Measurements from ENCODE around the gene AP2A2. TPM values are rescaled to one million over a fixed set of nuclear protein-coding genes. Genes with fewer than 3 reads are reported as not detected.

Gene AP2A2
- total and polyA plus RNA-seq, 2 of the 4 experiments (the other 2 are of a cell fraction): 19.9 to 49.0 TPM

DNA sequence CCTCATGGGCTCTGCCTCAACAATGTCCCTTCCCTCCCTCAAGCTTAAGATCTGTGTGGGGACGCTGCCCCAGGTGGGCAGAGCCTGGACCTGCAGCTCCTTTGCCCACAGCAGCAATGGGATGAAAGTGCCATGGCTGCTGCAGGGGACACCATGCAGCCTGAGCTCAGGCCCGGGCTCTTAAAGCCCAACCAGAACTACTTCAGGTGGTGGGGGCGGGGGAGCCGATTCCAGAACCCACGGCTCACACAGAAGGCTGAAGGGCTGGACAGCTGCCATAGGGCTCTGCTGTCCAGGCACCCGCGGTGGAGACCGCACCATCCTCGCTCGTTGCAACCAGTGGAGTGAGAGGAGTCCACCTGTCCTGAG, 27.5 kb upstream of the AP2A2 start:
- Histone ChIP-seq H3K4me1 (ENCODE audit: control insufficient read depth, insufficient read depth, low read length) (no peaks in the 10 kb centered on the region), H2AK9ac (replicated peaks; ENCODE audit: low read depth, low read length, poor library complexity) (peak overlapping the region; percentile 70), H3K79me1 (ENCODE audit: low read depth in 1 of 2, low read length in 2 of 2) (no peaks in the 10 kb centered on the region), H3K9me3 (ENCODE audit: control insufficient read depth, insufficient read depth, low read length) (no peaks in the 10 kb centered on the region), H2AFZ (replicated peaks; ENCODE audit: low read length, poor library complexity) (no peak overlapping the region), H2BK120ac (ENCODE audit: low read depth, low read length) (no peak overlapping the region), H3K23ac (ENCODE audit: low read depth, low read length) (no peak overlapping the region), H3K9ac (ENCODE audit: low read depth, low read length) (no peak overlapping the region), H3K18ac (ENCODE audit: low read depth, low read length) (no peak overlapping the region), H4K8ac (ENCODE audit: low read depth in 2 of 2, low read length in 2 of 2) (no peak overlapping the region), H3K56ac (ENCODE audit: extremely low read depth, insufficient read depth, low read length) (no peak overlapping the region), H3K14ac (replicated peaks; ENCODE audit: low read depth, low read length) (no peak overlapping the region), H2BK15ac (ENCODE audit: low read depth, low read length) (no peak overlapping the region), H3K4ac (ENCODE audit: low read depth, low read length) (no peak overlapping the region), H3K27me3 (ENCODE audit: control insufficient read depth, insufficient read depth, low read length) (no peaks in the 10 kb centered on the region), H4K20me1 (ENCODE audit: insufficient read depth, low read length) (peaks cover 9% of the 10 kb centered on the region; the same call in 1 of the 2 replicates), H4K91ac (ENCODE audit: insufficient read depth, low read depth, low read length) (no peak overlapping the region), H3K36me3 (ENCODE audit: control insufficient read depth, insufficient read depth, low read length) (peaks cover 39% of the 10 kb centered on the region), H3K4me3 (ENCODE audit: insufficient read depth, low read depth, low read length) (no peak overlapping the region), H2AK5ac (ENCODE audit: low read depth, low read length) (no peak overlapping the region), H3K27ac (ENCODE audit: insufficient read depth, low read length) (no peak overlapping the region), H4K5ac (ENCODE audit: low read depth, low read length) (no peak overlapping the region), H2BK5ac (ENCODE audit: low read depth, low read length, poor library complexity, severe bottlenecking) (no peak overlapping the region), H2BK20ac (ENCODE audit: low read depth, low read length) (no peak overlapping the region), H3K4me2 (ENCODE audit: low read depth, low read length) (no peak overlapping the region), H3K9me1 (ENCODE audit: insufficient read depth, low read length) (0 out of 2 replicates have a peak, but pooled peaks cover 4% of the 10 kb centered on the region)
- CTCF ChIA-PET: no interaction called here
- peak; percentile 11 for DNase-seq
- 86% methylated on average over 1 of the region's 10 CpGs; no CpG with 5 or more reads in 1 of the 2 experiments for WGBS, 2 experiments (ENCODE audit: extremely low coverage in 2 of 2, insufficient read length in 1 of 2)
- ATAC-seq (ENCODE audit: low read depth): peak; percentile 80
- intact Hi-C loops (cut with micrococcal nuclease) (no loop called here), dilution Hi-C loops (cut with HindIII; ENCODE audit: low sequenced_read_pairs, unreplicated experiment) (no loop called here), in situ Hi-C loops (cut with MboI; ENCODE audit: low sequenced_read_pairs) (no loop called here)
- TF ChIP-seq RCOR1 (IDR thresholded peaks at IDR 0.05; ENCODE audit: insufficient replicate concordance, low read length): no peak
- TF ChIP-seq POLR2A (IDR thresholded peaks at IDR 0.05; ENCODE audit: low read depth, low read length): no peak
- TF ChIP-seq MAFK (IDR thresholded peaks at IDR 0.05; ENCODE audit: low read depth, low read length): no peak
- TF ChIP-seq RAD21 (IDR thresholded peaks at IDR 0.05; ENCODE audit: low read length): peak; percentile 43
- no peak for TF ChIP-seq CHD1 (IDR thresholded peaks at IDR 0.05; ENCODE audit: low read depth, low read length)
- no peak for TF ChIP-seq BHLHE40 (IDR thresholded peaks at IDR 0.05; ENCODE audit: low read depth, low read length)
- TF ChIP-seq, protein P1, sequence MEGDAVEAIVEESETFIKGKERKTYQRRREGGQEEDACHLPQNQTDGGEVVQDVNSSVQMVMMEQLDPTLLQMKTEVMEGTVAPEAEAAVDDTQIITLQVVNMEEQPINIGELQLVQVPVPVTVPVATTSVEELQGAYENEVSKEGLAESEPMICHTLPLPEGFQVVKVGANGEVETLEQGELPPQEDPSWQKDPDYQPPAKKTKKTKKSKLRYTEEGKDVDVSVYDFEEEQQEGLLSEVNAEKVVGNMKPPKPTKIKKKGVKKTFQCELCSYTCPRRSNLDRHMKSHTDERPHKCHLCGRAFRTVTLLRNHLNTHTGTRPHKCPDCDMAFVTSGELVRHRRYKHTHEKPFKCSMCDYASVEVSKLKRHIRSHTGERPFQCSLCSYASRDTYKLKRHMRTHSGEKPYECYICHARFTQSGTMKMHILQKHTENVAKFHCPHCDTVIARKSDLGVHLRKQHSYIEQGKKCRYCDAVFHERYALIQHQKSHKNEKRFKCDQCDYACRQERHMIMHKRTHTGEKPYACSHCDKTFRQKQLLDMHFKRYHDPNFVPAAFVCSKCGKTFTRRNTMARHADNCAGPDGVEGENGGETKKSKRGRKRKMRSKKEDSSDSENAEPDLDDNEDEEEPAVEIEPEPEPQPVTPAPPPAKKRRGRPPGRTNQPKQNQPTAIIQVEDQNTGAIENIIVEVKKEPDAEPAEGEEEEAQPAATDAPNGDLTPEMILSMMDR (conservative IDR thresholded peaks at IDR 0.05; ENCODE audit: low read depth, low read length): peak; percentile 29; the same call in 1 of the 2 replicates
- TF ChIP-seq MAZ (IDR thresholded peaks at IDR 0.05; ENCODE audit: borderline replicate concordance, low read depth, low read length): no peak
- no TSS peak for BruUV-seq (replicated peaks)
- POLR2A ChIA-PET (ENCODE audit: unreplicated experiment): no interaction called here

Data from IMR-90 (cell line).